Mucosa of stomach (tissue), 1 donor: Measurements from ENCODE around the gene GRAMD1B.
"Not testable (repeated sequence)": the region's sequence is repeated elsewhere in the genome, so short reads cannot be mapped to it uniquely, and the experiment has no call there.

Experiments used
- H3K27me3 ChIP-seq: one replicate; pipeline ENCODE4 v1.7.0; 2013; ENCODE audit warnings: mild to moderate bottlenecking, low read length; ENCODE audit not compliant: control insufficient read depth, insufficient read depth
- H3K36me3 ChIP-seq: one replicate; pipeline ENCODE4 v1.7.0; 2013; ENCODE audit warnings: low read length; ENCODE audit not compliant: control insufficient read depth, insufficient read depth
- H3K4me1 ChIP-seq: one replicate; pipeline ENCODE4 v1.7.0; 2013; ENCODE audit warnings: mild to moderate bottlenecking, low read length; ENCODE audit not compliant: control insufficient read depth, insufficient read depth
- H3K4me3 ChIP-seq: one replicate; pipeline ENCODE4 v1.7.0; 2013; ENCODE audit warnings: low read length
- H3K9ac ChIP-seq: one replicate; pipeline ENCODE4 v1.7.0; 2013; ENCODE audit warnings: mild to moderate bottlenecking, low read length, moderate library complexity
- H3K9me3 ChIP-seq: one replicate; pipeline ENCODE4 v1.7.0; 2013; ENCODE audit warnings: mild to moderate bottlenecking, low read length, moderate library complexity; ENCODE audit not compliant: control insufficient read depth
- donor health status: Pancreatic carcinoma.

GRAMD1B gene

GRCh38 chr11:123510579-123510905, 80.5 kb downstream of the GRAMD1B start:
- H3K4me1 ChIP-seq, result no peaks in the 10 kb centered on the region
- no peaks in the 10 kb centered on the region for H3K36me3 ChIP-seq
- H3K4me3 ChIP-seq, result no peak overlapping the region
- H3K9me3 ChIP-seq, result no peaks in the 10 kb centered on the region
- no peak overlapping the region for H3K9ac ChIP-seq
- H3K27me3 ChIP-seq, result no peaks in the 10 kb centered on the region

GRCh38 chr11:123511037-123511870, 81.2 kb downstream of the GRAMD1B start:
- no peak overlapping the region for H3K4me3 ChIP-seq
- no peaks in the 10 kb centered on the region for H3K27me3 ChIP-seq
- H3K36me3 ChIP-seq, result no peaks in the 10 kb centered on the region
- no peaks in the 10 kb centered on the region for H3K4me1 ChIP-seq
- no peak overlapping the region for H3K9ac ChIP-seq
- no peaks in the 10 kb centered on the region for H3K9me3 ChIP-seq

DNA sequence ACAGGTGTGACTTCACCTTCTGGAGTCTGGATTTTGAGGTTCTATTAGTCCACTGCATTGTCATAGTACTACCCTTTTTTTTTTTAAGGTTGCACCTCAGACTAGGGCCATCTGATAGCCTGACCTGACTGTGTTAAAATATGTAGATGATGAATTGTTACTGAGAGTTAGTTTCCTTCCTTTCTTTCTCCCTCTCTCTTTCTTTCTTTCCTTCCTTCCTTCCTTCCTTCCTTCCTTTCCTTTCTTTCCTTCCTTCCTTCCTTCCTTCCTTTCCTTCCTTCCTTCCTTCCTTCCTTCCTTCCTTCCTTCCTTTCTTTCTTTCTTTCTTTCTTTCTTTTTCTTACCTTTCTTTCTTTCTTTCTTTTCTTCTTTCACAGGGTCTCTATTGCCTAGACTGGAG, 83.2 kb downstream of the GRAMD1B start:
- not testable (repeated sequence) for H3K4me3 ChIP-seq, H3K9ac ChIP-seq, H3K27me3 ChIP-seq, H3K36me3 ChIP-seq, H3K9me3 ChIP-seq, H3K4me1 ChIP-seq

- Histone ChIP-seq H3K4me1 (peaks cover 8% of the 10 kb centered on the region), H3K4me3 (no peak overlapping the region), H3K27me3 (no peaks in the 10 kb centered on the region), H3K36me3 (no peaks in the 10 kb centered on the region), H3K9ac (no peak overlapping the region), H3K9me3 (no peaks in the 10 kb centered on the region)
These were observed 86.2 kb downstream of the GRAMD1B start for GRCh38 chr11:123516238-123516637.

DNA sequence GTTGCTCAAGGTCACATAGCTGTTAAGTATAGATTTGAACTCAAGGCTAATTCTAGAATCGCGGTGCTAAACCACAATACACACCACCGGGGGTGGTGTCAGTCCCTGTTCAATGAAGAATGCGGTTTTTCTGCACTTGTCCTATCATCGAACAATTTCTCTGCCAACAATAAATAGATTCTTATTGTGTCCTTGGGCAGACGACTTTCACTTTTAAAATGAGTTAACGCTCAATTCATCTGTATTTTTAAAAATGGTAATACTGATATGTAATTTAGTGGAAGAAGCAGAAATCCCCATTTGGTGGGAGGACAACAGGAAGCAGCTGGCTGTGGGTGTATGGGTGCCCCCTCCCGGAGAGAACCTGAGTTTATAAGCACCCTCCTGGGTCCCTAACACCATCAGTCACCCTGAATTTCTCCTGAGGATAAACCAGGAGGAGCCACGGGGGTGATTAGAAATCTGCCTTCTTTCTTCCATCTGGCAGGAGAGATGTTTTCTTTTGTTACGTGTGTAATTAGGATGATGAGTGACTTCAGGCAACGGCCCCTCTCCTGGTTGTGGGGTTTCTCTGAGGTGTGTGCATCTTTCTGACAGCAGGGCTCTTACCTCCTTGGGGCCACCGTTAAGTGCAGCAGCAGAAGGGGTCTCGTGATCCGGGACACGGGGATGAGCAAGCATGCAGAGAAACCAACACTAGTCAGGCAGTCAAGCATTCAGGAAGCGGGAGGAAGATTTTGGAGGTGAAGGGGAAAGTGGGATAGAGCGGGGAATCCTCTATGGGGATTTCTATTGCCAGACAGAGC, 87.7 kb downstream of the GRAMD1B start:
- peaks cover 8% of the 10 kb centered on the region for H3K4me1 ChIP-seq
- no peak overlapping the region for H3K9ac ChIP-seq
- no peaks in the 10 kb centered on the region for H3K27me3 ChIP-seq
- H3K9me3 ChIP-seq, result no peaks in the 10 kb centered on the region
- no peak overlapping the region for H3K4me3 ChIP-seq
- no peaks in the 10 kb centered on the region for H3K36me3 ChIP-seq

DNA sequence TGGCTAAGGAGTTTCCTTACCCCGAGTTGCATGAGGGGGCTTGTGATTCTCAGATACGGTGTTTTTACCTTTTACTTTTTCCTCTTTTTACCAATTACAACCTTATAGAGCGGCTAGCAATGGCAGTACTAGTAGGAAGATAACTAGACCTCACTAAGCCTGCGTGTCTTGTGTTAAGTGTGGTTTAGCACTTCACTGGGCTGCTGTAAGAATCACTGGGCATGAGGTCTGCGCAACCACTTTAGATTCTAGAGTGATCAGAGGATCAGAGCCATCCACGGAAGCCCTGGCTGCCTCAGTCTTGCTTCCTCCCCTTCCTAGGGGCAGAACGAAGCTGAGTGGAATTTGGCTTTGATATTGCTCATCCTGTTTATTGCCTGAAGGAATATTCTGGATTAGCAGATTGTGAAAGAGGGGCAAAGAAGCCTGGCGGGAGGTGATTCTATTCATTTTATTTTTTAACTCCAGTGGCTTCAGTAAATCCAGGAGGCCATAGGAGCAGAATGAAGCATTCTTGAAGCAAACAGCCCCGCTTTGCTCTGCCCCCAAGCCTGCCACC, 88.5 kb downstream of the GRAMD1B start:
- no peaks in the 10 kb centered on the region for H3K27me3 ChIP-seq
- H3K4me1 ChIP-seq, result peaks cover 8% of the 10 kb centered on the region
- no peak overlapping the region for H3K4me3 ChIP-seq
- H3K9ac ChIP-seq, result no peak overlapping the region
- no peaks in the 10 kb centered on the region for H3K36me3 ChIP-seq
- H3K9me3 ChIP-seq, result no peaks in the 10 kb centered on the region

DNA sequence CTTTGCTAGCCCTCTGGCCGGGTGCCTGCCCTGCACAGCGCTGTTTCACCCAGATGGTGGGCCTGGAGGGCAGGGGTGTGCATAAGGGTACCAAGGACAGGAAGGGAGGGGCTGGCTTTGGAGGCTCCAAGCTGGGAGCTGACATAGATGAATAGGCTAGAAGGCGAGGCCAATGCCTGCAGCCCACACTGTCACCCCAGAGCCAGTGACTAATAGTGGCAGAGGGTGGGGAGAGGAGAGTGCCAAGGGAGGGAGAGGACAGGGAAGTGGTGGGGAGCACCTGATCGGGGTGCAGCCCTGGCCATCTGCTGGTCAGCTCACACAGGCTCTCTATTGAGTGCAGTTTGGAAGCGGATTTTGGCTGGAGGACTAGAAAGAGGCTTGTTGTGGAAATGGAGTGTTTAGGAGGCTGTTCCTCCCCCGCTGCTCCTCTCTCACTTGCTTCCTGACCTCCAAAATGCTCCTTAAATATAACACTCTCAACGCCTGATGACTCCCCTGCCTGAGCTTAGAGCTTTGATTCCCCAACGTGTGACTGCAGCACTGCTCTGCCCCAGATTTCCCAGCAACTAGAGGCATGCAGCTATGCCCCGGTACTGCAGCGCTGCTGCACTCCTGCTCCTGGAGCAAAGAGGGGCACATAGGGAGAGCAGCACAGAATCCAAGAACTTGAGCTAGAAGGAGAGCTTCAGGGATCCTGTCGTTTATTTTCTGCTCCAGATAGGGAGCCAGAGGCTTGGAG, 89.2 kb downstream of the GRAMD1B start:
- Histone ChIP-seq H3K27me3 (no peaks in the 10 kb centered on the region), H3K4me3 (no peak overlapping the region), H3K36me3 (no peaks in the 10 kb centered on the region), H3K4me1 (peaks cover 8% of the 10 kb centered on the region), H3K9me3 (no peaks in the 10 kb centered on the region), H3K9ac (no peak overlapping the region)

GRCh38 chr11:123519797-123520193, 89.7 kb downstream of the GRAMD1B start:
- Histone ChIP-seq H3K27me3 (no peaks in the 10 kb centered on the region), H3K4me1 (peaks cover 9% of the 10 kb centered on the region), H3K9me3 (no peaks in the 10 kb centered on the region), H3K36me3 (no peaks in the 10 kb centered on the region), H3K9ac (no peak overlapping the region), H3K4me3 (no peak overlapping the region)

DNA sequence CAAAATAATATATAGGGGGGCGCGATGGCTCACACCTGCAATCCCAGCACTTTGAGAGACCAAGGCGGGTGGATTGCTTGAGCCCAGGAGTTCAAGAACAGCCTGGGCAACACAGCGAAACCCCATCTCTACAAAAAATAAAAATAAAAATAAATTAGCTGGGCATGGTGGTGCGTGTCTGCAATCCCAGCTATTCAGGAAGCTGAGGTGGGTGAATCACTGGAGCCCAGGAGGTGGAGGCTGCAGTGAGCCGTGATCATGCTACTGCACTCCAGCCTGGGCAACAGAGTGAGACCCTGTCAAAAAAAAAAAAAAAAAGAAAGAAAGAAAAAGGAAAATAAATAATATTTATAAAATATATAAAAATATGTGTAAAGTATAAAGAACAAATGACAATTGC, 90.4 kb downstream of the GRAMD1B start:
- not testable (repeated sequence) for H3K9ac ChIP-seq, H3K4me3 ChIP-seq, H3K9me3 ChIP-seq, H3K36me3 ChIP-seq, H3K27me3 ChIP-seq
- H3K4me1 ChIP-seq, result peaks cover 16% of the 10 kb centered on the region

GRCh38 chr11:123521001-123521400, 90.9 kb downstream of the GRAMD1B start:
- Histone ChIP-seq H3K36me3 (no peaks in the 10 kb centered on the region), H3K4me3 (no peak overlapping the region), H3K27me3 (peaks cover 6% of the 10 kb centered on the region), H3K4me1 (peaks cover 20% of the 10 kb centered on the region), H3K9ac (no peak overlapping the region), H3K9me3 (no peaks in the 10 kb centered on the region)

DNA sequence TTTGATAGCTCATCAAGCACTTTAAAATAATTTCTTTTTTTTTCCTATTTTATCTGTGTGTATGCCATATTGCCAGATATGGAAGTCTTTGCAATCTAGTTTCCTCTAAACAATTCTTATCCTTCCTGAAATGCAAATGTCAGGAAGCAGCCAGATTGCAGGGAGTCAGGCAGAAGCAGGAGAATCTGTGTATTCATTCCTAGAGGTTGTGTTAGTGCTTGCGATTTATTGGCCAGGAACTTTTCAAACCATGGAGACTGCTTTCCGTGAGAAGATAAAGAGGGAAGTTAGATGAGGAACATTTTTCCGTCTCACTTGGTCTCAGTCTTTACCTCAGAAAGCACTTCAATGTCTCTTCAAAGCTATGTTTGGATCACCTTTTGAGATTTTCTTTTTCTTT, 91.9 kb downstream of the GRAMD1B start:
- Histone ChIP-seq H3K9ac (no peak overlapping the region), H3K9me3 (no peaks in the 10 kb centered on the region), H3K27me3 (peaks cover 10% of the 10 kb centered on the region), H3K36me3 (no peaks in the 10 kb centered on the region), H3K4me3 (no peak overlapping the region), H3K4me1 (peaks cover 23% of the 10 kb centered on the region)

- no peak overlapping the region for H3K4me3 ChIP-seq
- H3K36me3 ChIP-seq, result no peaks in the 10 kb centered on the region
- no peak overlapping the region for H3K9ac ChIP-seq
- no peaks in the 10 kb centered on the region for H3K9me3 ChIP-seq
- H3K4me1 ChIP-seq, result peaks cover 23% of the 10 kb centered on the region
- peaks cover 10% of the 10 kb centered on the region for H3K27me3 ChIP-seq
These were observed 93.5 kb downstream of the GRAMD1B start for GRCh38 chr11:123523539-123523938.
